ENCODE results near the gene NAT9.

- TF ChIP-seq POLR2A (IDR thresholded peaks at IDR 0.05) (no peak), CTCF (IDR thresholded peaks at IDR 0.05) (no peak)
These were observed 21.7 kb upstream of the NAT9 start for GRCh38 chr17:74797824-74798223.

Measured in right lobe of liver (tissue), 4 donors.